Kidney (tissue), 14 donors: ENCODE measurements around the gene KRTAP5-6. TPM values are rescaled to one million over a fixed set of nuclear protein-coding genes. Genes with fewer than 3 reads are reported as not detected.
"Not testable (repeated sequence)": the region's sequence is repeated elsewhere in the genome, so short reads cannot be mapped to it uniquely, and the experiment has no call there.

Experiments
- DNase-seq, 5 donors: peaks; one replicate each; pipeline ENCODE4 v3.0.0-alpha.2; 2013 to 2020
- FAIRE-seq: peaks from 2 replicates; lab custom pipeline; 2012; peaks lifted over from hg19 to GRCh38; lab: Jason Lieb, UNC
- H3K27ac ChIP-seq, 2 donors: one replicate each; pipeline ENCODE4 v1.7.0; 2013; ENCODE audit warnings: low read depth in 2 of 2, low read length in 2 of 2, inconsistent platforms in 1 of 2
- H3K27me3 ChIP-seq: one replicate; pipeline ENCODE4 v1.7.1; 2013; ENCODE audit warnings: low read length, inconsistent platforms; ENCODE audit not compliant: control insufficient read depth, insufficient read depth
- H3K36me3 ChIP-seq, 3 donors: one replicate each; pipeline versions ENCODE4 v1.7.0 to v1.7.1; 2013; ENCODE audit warnings: low read length in 3 of 3, control low read depth in 1 of 3, inconsistent platforms in 1 of 3; ENCODE audit not compliant: insufficient read depth in 3 of 3, control insufficient read depth in 2 of 3
- H3K4me1 ChIP-seq, 3 donors: one replicate each; pipeline versions ENCODE4 v1.7.0 to v1.7.1; 2013; ENCODE audit warnings: low read length in 3 of 3, inconsistent platforms in 1 of 3, low read depth in 1 of 3; ENCODE audit not compliant: control insufficient read depth in 2 of 3, insufficient read depth in 2 of 3
- H3K4me3 ChIP-seq, 3 donors: one replicate each; pipeline versions ENCODE4 v1.7.0 to v1.8.1; 2013; ENCODE audit warnings: low read length in 3 of 3, control low read depth in 1 of 3, inconsistent platforms in 1 of 3
- H3K9ac ChIP-seq, 3 donors: one replicate each; pipeline versions ENCODE4 v1.7.0 to v1.7.1; 2013; ENCODE audit warnings: low read length in 3 of 3, control low read depth in 1 of 3, inconsistent platforms in 1 of 3
- H3K9me3 ChIP-seq, 3 donors: one replicate each; pipeline versions ENCODE4 v1.7.0 to v1.7.1; 2013; ENCODE audit warnings: low read length in 3 of 3, control low read depth in 1 of 3, inconsistent platforms in 1 of 3; ENCODE audit not compliant: control insufficient read depth in 2 of 3, insufficient read depth in 1 of 3
- CTCF ChIP-seq: IDR thresholded peaks from 3 replicates; pipeline ENCODE4 v1.5.1; 2012; ENCODE audit warnings: mild to moderate bottlenecking, moderate library complexity, borderline replicate concordance; ENCODE audit not compliant: insufficient read depth; ENCODE audit errors: extremely low read depth
- intact Hi-C: fragments of 100-400 bp; cut with DNase I; formaldehyde crosslinking; loops from one replicate; pipeline ENCODE4 v1.11.1; 2022
- polyA plus RNA-seq: library from polyadenylated mRNA; stranded (reverse); fragments of 350-450 nt; fragmentation: Illumina TruSeq; extraction: RNeasy Lipid Tissue Mini Kit (QIAGEN cat#74804); gene quantifications from one replicate; pipeline ENCODE4 v1.2.3, GENCODE V29; 2014; ENCODE audit warnings: low read depth, low replicate concordance; ENCODE audit not compliant: insufficient read depth
- total RNA-seq: library from RNA; stranded (reverse); fragmentation: NEBNext Ultra II Directional; extraction: Animal tissue kit (Norgen Biotek cat#: 25700); gene quantifications from one replicate; pipeline ENCODE4 v1.2.1, GENCODE V29; 2021
- donor health status: control.
- donor health status: control.
- donor health status: control.
- donor health status: control.
- donor health status: control.
- donor health status: DM: yes; HTN: yes; CAD: no.
- donor health status: Normal renal cell carcinoma (clear cell type).

KRTAP5-6 gene
- total and polyA plus RNA-seq, 2 donors from 2014 or later = not detected

- not testable (repeated sequence) for DNase-seq, H3K9me3 ChIP-seq, H3K27ac ChIP-seq, H3K4me1 ChIP-seq, H3K4me3 ChIP-seq, H3K36me3 ChIP-seq, H3K9ac ChIP-seq, H3K27me3 ChIP-seq, FAIRE-seq
- intact Hi-C loops = loop anchor here (5.0 kb wide), 1 partner anchor 143 kb away; the partner anchor contains the start of gene SYT8
These were observed 7.5 kb upstream of the KRTAP5-6 start for GRCh38 chr11:1689250-1690166.

- no peak overlapping the region for H3K9ac ChIP-seq
- no peaks in the 10 kb centered on the region for H3K9me3 ChIP-seq
- no peak for TF ChIP-seq CTCF
- H3K27ac ChIP-seq = no peak overlapping the region
- no peak overlapping the region for H3K4me3 ChIP-seq
- H3K27me3 ChIP-seq = no peaks in the 10 kb centered on the region
- FAIRE-seq = no peak
- H3K36me3 ChIP-seq = no peaks in the 10 kb centered on the region
- H3K4me1 ChIP-seq = peaks cover 0 to 7% (median 4%) of the 10 kb centered on the region in 3 donors
- intact Hi-C loops = loop anchor here (5.0 kb wide), 1 partner anchor 142 kb away; the partner anchor contains the start of gene SYT8
- DNase-seq = no peak
These were observed 6.6 kb upstream of the KRTAP5-6 start for GRCh38 chr11:1690167-1691025.

GRCh38 chr11:1691026-1691877 lies 5.7 kb upstream of the KRTAP5-6 start:
- FAIRE-seq (no peak), DNase-seq (peak in 1 of 5 donors; percentile 40)
- Histone ChIP-seq H3K4me3 (no peak overlapping the region), H3K9ac (no peak overlapping the region), H3K27me3 (no peaks in the 10 kb centered on the region), H3K36me3 (no peaks in the 10 kb centered on the region), H3K9me3 (no peaks in the 10 kb centered on the region), H3K4me1 (peaks cover 0 to 7% (median 4%) of the 10 kb centered on the region in 3 donors), H3K27ac (no peak overlapping the region)
- TF ChIP-seq CTCF = no peak
- intact Hi-C loops = loop anchor here (5.0 kb wide), 1 partner anchor 141 kb away; the partner anchor contains the start of gene SYT8
